GM18951 (cell line): ENCODE measurements around the gene TNS2.

ENCODE experiments used
- POLR2A ChIP-seq: IDR thresholded peaks from 4 replicates; pipeline ENCODE4 v1.6.1; 2011; ENCODE audit warnings: mild to moderate bottlenecking; ENCODE audit not compliant: insufficient read length, insufficient read depth; ENCODE audit errors: extremely low read depth
- in situ Hi-C: fragments of 300-500 bp; cut with MboI; formaldehyde crosslinking; loops from one replicate; pipeline ENCODE4 v1.12.0; 2022; ENCODE audit warnings: low sequenced_read_pairs, mixed read lengths, inconsistent platforms; ENCODE audit not compliant: unreplicated experiment

Gene TNS2

GRCh38 chr12:53094394-53094787 is 44.5 kb downstream of the TNS2 start:
- no peak for TF ChIP-seq POLR2A
- in situ Hi-C loops = no loop called here

GRCh38 chr12:53094796-53095595 is 45.1 kb downstream of the TNS2 start:
- in situ Hi-C loops = loop anchor here (5.0 kb wide), 1 partner anchor 33 kb away; no protein-coding TSS in a partner anchor

- in situ Hi-C loops = loop anchor here (5.0 kb wide), 1 partner anchor 33 kb away; no protein-coding TSS in a partner anchor
Observed at GRCh38 chr12:53095596-53095895, 45.7 kb downstream of the TNS2 start.

- in situ Hi-C loops = loop anchor here (5.0 kb wide), 1 partner anchor 34 kb away; no protein-coding TSS in a partner anchor
- TF ChIP-seq POLR2A = no peak
Observed at GRCh38 chr12:53096089-53096741, 46.4 kb downstream of the TNS2 start.

- in situ Hi-C loops = loop anchor here (5.0 kb wide), 1 partner anchor 34 kb away; no protein-coding TSS in a partner anchor
- TF ChIP-seq POLR2A = no peak
Observed at GRCh38 chr12:53096759-53097158, 46.9 kb downstream of the TNS2 start.

GRCh38 chr12:53097207-53097563 is 47.3 kb downstream of the TNS2 start:
- in situ Hi-C loops = loop anchor here (5.0 kb wide), 1 partner anchor 35 kb away; no protein-coding TSS in a partner anchor

GRCh38 chr12:53097564-53098353 is 47.9 kb downstream of the TNS2 start, which contains the start of gene IGFBP6:
TSS of gene IGFBP6 (plus strand) at chr12:53097667. CDS start at chr12:53097718, 51 bp downstream.
- in situ Hi-C loops = loop anchor here (5.0 kb wide), 1 partner anchor 35 kb away; no protein-coding TSS in a partner anchor
- peak; percentile 54 for TF ChIP-seq POLR2A

More at GRCh38 chr12:53097207-53097563, 47.3 kb downstream of the TNS2 start:
- no peak for TF ChIP-seq POLR2A

- TF ChIP-seq POLR2A = no peak
- in situ Hi-C loops = loop anchor here (5.0 kb wide), 1 partner anchor 36 kb away; no protein-coding TSS in a partner anchor
Observed at GRCh38 chr12:53098354-53098981, 48.6 kb downstream of the TNS2 start.

- TF ChIP-seq POLR2A = no peak
- in situ Hi-C loops = loop anchor here (5.0 kb wide), 1 partner anchor 37 kb away; no protein-coding TSS in a partner anchor
Observed at GRCh38 chr12:53099071-53099882, 49.4 kb downstream of the TNS2 start.

GRCh38 chr12:53100466-53101151 is 50.7 kb downstream of the TNS2 start:
- no peak for TF ChIP-seq POLR2A
- in situ Hi-C loops = no loop called here

- in situ Hi-C loops = no loop called here
Observed at GRCh38 chr12:53101266-53101665, 51.4 kb downstream of the TNS2 start.

More at GRCh38 chr12:53101266-53101665, 51.4 kb downstream of the TNS2 start:
- TF ChIP-seq POLR2A = no peak
